Right atrium auricular region (tissue), 2 donors: Measurements from ENCODE around the gene MROH7. TPM values are rescaled to one million over a fixed set of nuclear protein-coding genes. Genes with fewer than 3 reads are reported as not detected.

Experiments
- DNase-seq: peaks from one replicate; pipeline ENCODE4 v3.0.0-alpha.2; 2019; ENCODE audit warnings: low spot score
- H3K27ac ChIP-seq, 2 donors: fragments of 200-600 bp; sonication (generic); 1 replicate in 1 of 2; 2 replicates in 1 of 2; pipeline ENCODE4 v1.5.1; 2016 to 2019
- H3K27me3 ChIP-seq, 2 donors: fragments of 200-600 bp; sonication (generic); one replicate each; pipeline versions ENCODE4 v1.5.1 to v1.6.0; 2017 to 2019
- H3K36me3 ChIP-seq: fragments of 200-600 bp; sonication (generic); one replicate; pipeline ENCODE4 v1.5.1; 2016
- H3K4me1 ChIP-seq, 2 donors: fragments of 200-600 bp; sonication (generic); one replicate each; pipeline versions ENCODE4 v1.5.1 to v1.6.0; 2017 to 2019
- H3K4me3 ChIP-seq, 2 donors: fragments of 200-600 bp; sonication (generic); 1 replicate in 1 of 2; 2 replicates in 1 of 2; pipeline ENCODE4 v1.5.1; 2017 to 2019; ENCODE audit warnings: mild to moderate bottlenecking in 1 of 2, moderate library complexity in 1 of 2
- H3K9me3 ChIP-seq, 2 donors: fragments of 200-600 bp; sonication (generic); one replicate each; pipeline ENCODE4 v1.5.1; 2019
- CTCF ChIP-seq, 2 donors: fragments of 200-600 bp; sonication (generic); IDR thresholded peaks; one replicate each; pipeline ENCODE4 v1.5.1; 2019; ENCODE audit warnings: antibody characterized with exemption in 2 of 2
- total RNA-seq, 2 donors: library from RNA; depleted of rRNA; stranded (reverse); fragments of >200 nt; gene quantifications; one replicate each; pipeline ENCODE4 v1.1.0, GENCODE V29; 2016

Gene MROH7
- total RNA-seq, 2 donors from 2014 or later: 5.5 to 6.9 TPM

GRCh38 chr1:54678776-54679643, 37.4 kb downstream of the MROH7 start:
- DNase-seq: no peak
- H3K9me3 ChIP-seq: no peaks in the 10 kb centered on the region
- no peaks in the 10 kb centered on the region for H3K4me1 ChIP-seq
- H3K27ac ChIP-seq: no peak overlapping the region
- no peaks in the 10 kb centered on the region for H3K27me3 ChIP-seq
- H3K36me3 ChIP-seq: no peaks in the 10 kb centered on the region
- TF ChIP-seq CTCF (IDR thresholded peaks at IDR 0.05): no peak
- H3K4me3 ChIP-seq: no peak overlapping the region

GRCh38 chr1:54679706-54680105, 38.1 kb downstream of the MROH7 start:
- Histone ChIP-seq H3K4me1 (no peaks in the 10 kb centered on the region), H3K36me3 (no peaks in the 10 kb centered on the region), H3K4me3 (no peak overlapping the region), H3K9me3 (no peaks in the 10 kb centered on the region), H3K27me3 (no peaks in the 10 kb centered on the region), H3K27ac (no peak overlapping the region)
- no peak for TF ChIP-seq CTCF (IDR thresholded peaks at IDR 0.05)
- DNase-seq: no peak

- no peak for TF ChIP-seq CTCF (IDR thresholded peaks at IDR 0.05)
- no peaks in the 10 kb centered on the region for H3K4me1 ChIP-seq
- H3K27ac ChIP-seq: no peak overlapping the region
- H3K4me3 ChIP-seq: no peak overlapping the region
- no peak for DNase-seq
- H3K36me3 ChIP-seq: no peaks in the 10 kb centered on the region
- H3K9me3 ChIP-seq: no peaks in the 10 kb centered on the region
- H3K27me3 ChIP-seq: no peaks in the 10 kb centered on the region
These were observed 38.8 kb downstream of the MROH7 start for GRCh38 chr1:54680387-54680786.

GRCh38 chr1:54681358-54681757, 39.8 kb downstream of the MROH7 start:
- Histone ChIP-seq H3K4me3 (no peak overlapping the region), H3K36me3 (no peaks in the 10 kb centered on the region), H3K9me3 (no peaks in the 10 kb centered on the region), H3K27ac (no peak overlapping the region), H3K4me1 (no peaks in the 10 kb centered on the region), H3K27me3 (no peaks in the 10 kb centered on the region)
- no peak for TF ChIP-seq CTCF (IDR thresholded peaks at IDR 0.05)
- DNase-seq: no peak

GRCh38 chr1:54683453-54683852, 41.9 kb downstream of the MROH7 start:
- H3K4me3 ChIP-seq: no peak overlapping the region
- no peak for TF ChIP-seq CTCF (IDR thresholded peaks at IDR 0.05)
- DNase-seq: no peak
- H3K4me1 ChIP-seq: no peaks in the 10 kb centered on the region
- no peaks in the 10 kb centered on the region for H3K27me3 ChIP-seq
- no peaks in the 10 kb centered on the region for H3K36me3 ChIP-seq
- no peaks in the 10 kb centered on the region for H3K9me3 ChIP-seq
- no peak overlapping the region for H3K27ac ChIP-seq
